Measurements from ENCODE around the gene ACTL7B.

- TF ChIP-seq MXI1 (conservative IDR thresholded peaks at IDR 0.05; ENCODE audit: poor library complexity, severe bottlenecking) (no peak), EP300 (conservative IDR thresholded peaks at IDR 0.05; ENCODE audit: poor library complexity, severe bottlenecking) (no peak), REST (IDR thresholded peaks at IDR 0.05; ENCODE audit: borderline replicate concordance) (no peak), CTCF (IDR thresholded peaks at IDR 0.05; ENCODE audit: poor library complexity, severe bottlenecking) (no peak), POLR2AphosphoS5 (IDR thresholded peaks at IDR 0.05) (no peak), TAF1 (IDR thresholded peaks at IDR 0.05; ENCODE audit: low read depth) (no peak), EZH2 (IDR thresholded peaks at IDR 0.05; ENCODE audit: borderline replicate concordance, insufficient read depth, low read length, poor library complexity, severe bottlenecking) (no peak), RAD21 (conservative IDR thresholded peaks at IDR 0.05) (no peak)
Observed at GRCh38 chr9:108903420-108904103, 47.8 kb upstream of the ACTL7B start.
